DND-41 (cell line): ENCODE data around the gene SEC16A.

Experiments used
- EZH2 ChIP-seq: IDR thresholded peaks from 3 replicates; pipeline ENCODE4 v1.6.1; 2012; ENCODE audit warnings: borderline replicate concordance, low read depth, mild to moderate bottlenecking, moderate library complexity, low read length, inconsistent platforms; ENCODE audit not compliant: severe bottlenecking
- TF ChIP-seq, protein P1 (sequence below): IDR thresholded peaks from 2 replicates; pipeline ENCODE4 v1.5.1; 2012; ENCODE audit warnings: borderline replicate concordance, low read length, moderate library complexity, mild to moderate bottlenecking; ENCODE audit not compliant: poor library complexity, severe bottlenecking; ENCODE audit errors: extremely low read depth

DNA sequence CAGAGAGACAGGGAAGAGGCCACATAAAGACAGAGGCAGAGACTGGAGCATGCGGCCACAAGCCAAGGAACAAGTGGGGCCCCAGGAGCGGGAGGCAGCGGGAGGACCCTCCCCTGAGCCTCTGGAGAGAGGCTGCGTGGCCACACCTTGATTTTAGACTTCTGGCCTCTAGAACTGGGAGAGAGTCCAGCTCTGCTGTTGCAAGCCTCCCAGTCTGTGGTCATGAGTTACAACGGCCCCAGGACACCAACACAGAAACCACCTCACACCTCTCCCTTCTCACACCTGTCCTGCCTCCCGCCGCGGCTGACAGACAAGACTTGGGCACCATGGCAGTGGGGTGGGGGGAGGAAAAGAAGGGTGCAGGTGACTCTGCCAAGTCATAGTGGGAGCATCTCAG lies 45.4 kb downstream of the SEC16A start:
- TF ChIP-seq, protein P1, sequence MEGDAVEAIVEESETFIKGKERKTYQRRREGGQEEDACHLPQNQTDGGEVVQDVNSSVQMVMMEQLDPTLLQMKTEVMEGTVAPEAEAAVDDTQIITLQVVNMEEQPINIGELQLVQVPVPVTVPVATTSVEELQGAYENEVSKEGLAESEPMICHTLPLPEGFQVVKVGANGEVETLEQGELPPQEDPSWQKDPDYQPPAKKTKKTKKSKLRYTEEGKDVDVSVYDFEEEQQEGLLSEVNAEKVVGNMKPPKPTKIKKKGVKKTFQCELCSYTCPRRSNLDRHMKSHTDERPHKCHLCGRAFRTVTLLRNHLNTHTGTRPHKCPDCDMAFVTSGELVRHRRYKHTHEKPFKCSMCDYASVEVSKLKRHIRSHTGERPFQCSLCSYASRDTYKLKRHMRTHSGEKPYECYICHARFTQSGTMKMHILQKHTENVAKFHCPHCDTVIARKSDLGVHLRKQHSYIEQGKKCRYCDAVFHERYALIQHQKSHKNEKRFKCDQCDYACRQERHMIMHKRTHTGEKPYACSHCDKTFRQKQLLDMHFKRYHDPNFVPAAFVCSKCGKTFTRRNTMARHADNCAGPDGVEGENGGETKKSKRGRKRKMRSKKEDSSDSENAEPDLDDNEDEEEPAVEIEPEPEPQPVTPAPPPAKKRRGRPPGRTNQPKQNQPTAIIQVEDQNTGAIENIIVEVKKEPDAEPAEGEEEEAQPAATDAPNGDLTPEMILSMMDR: no peak
- no peak for TF ChIP-seq EZH2
